ENCODE results near the gene NOP53.

The NOP53 gene

GRCh38 chr19:47749326-47749725 is 4.0 kb downstream of the NOP53 start:
- Histone ChIP-seq H3K27me3 (ENCODE audit: control insufficient read depth, insufficient read depth, low read length) (no peaks in the 10 kb centered on the region), H3K79me2 (peaks cover 15% of the 10 kb centered on the region), H2AFZ (no peak overlapping the region), H3K4me3 (ENCODE audit: low read depth, low read length) (no peak overlapping the region), H3K27ac (no peak overlapping the region), H3K4me1 (peaks cover 4% of the 10 kb centered on the region), H3K36me3 (ENCODE audit: control insufficient read depth, insufficient read depth, low read length) (no peaks in the 10 kb centered on the region), H3K4me2 (ENCODE audit: low read length) (no peak overlapping the region), H3K9me3 (ENCODE audit: control insufficient read depth, low read length) (no peaks in the 10 kb centered on the region), H3K9ac (no peak overlapping the region)
- TF ChIP-seq CTCF (IDR thresholded peaks at IDR 0.05) = no peak

- Histone ChIP-seq H3K4me1 (no peaks in the 10 kb centered on the region), H3K4me2 (ENCODE audit: low read length) (no peak overlapping the region), H3K27ac (no peak overlapping the region), H3K9ac (no peak overlapping the region), H3K4me3 (ENCODE audit: low read depth, low read length) (no peak overlapping the region), H3K79me2 (peaks cover 15% of the 10 kb centered on the region), H2AFZ (no peak overlapping the region), H3K36me3 (ENCODE audit: control insufficient read depth, insufficient read depth, low read length) (no peaks in the 10 kb centered on the region), H3K9me3 (ENCODE audit: control insufficient read depth, low read length) (no peaks in the 10 kb centered on the region), H3K27me3 (ENCODE audit: control insufficient read depth, insufficient read depth, low read length) (no peaks in the 10 kb centered on the region)
- no peak for TF ChIP-seq CTCF (IDR thresholded peaks at IDR 0.05)
These were observed 5.4 kb downstream of the NOP53 start for GRCh38 chr19:47750752-47751151.

- no peaks in the 10 kb centered on the region for H3K36me3 ChIP-seq (ENCODE audit: control insufficient read depth, insufficient read depth, low read length)
These were observed 7.3 kb downstream of the NOP53 start for GRCh38 chr19:47752440-47753211.

GRCh38 chr19:47754206-47755064 is 9.1 kb downstream of the NOP53 start:
- TF ChIP-seq CTCF (IDR thresholded peaks at IDR 0.05) = no peak

More at GRCh38 chr19:47752440-47753211, 7.3 kb downstream of the NOP53 start:
- H3K4me1 ChIP-seq = no peaks in the 10 kb centered on the region
- no peak overlapping the region for H3K27ac ChIP-seq
- H3K9ac ChIP-seq = no peak overlapping the region
- H3K9me3 ChIP-seq (ENCODE audit: control insufficient read depth, low read length) = no peaks in the 10 kb centered on the region
- H3K27me3 ChIP-seq (ENCODE audit: control insufficient read depth, insufficient read depth, low read length) = no peaks in the 10 kb centered on the region
- H2AFZ ChIP-seq = no peak overlapping the region
- H3K4me2 ChIP-seq (ENCODE audit: low read length) = no peak overlapping the region
- H3K79me2 ChIP-seq = peaks cover 5% of the 10 kb centered on the region
- no peak overlapping the region for H3K4me3 ChIP-seq (ENCODE audit: low read depth, low read length)
- no peak for TF ChIP-seq CTCF (IDR thresholded peaks at IDR 0.05)

More at GRCh38 chr19:47754206-47755064, 9.1 kb downstream of the NOP53 start:
- Histone ChIP-seq H3K4me3 (ENCODE audit: low read depth, low read length) (no peak overlapping the region), H3K27me3 (ENCODE audit: control insufficient read depth, insufficient read depth, low read length) (no peaks in the 10 kb centered on the region), H3K27ac (no peak overlapping the region), H3K4me1 (no peaks in the 10 kb centered on the region), H2AFZ (no peak overlapping the region), H3K9ac (no peak overlapping the region), H3K9me3 (ENCODE audit: control insufficient read depth, low read length) (no peaks in the 10 kb centered on the region), H3K79me2 (peaks cover 2% of the 10 kb centered on the region), H3K36me3 (ENCODE audit: control insufficient read depth, insufficient read depth, low read length) (no peaks in the 10 kb centered on the region), H3K4me2 (ENCODE audit: low read length) (no peak overlapping the region)
